Brain microvascular endothelial cell (primary cell): ENCODE measurements around the gene SUFU.

ENCODE experiments used
- DNase-seq: peaks from one replicate; pipeline ENCODE4 v3.0.0-alpha.2; 2020
- H3K27ac ChIP-seq: fragments of 250-450 bp; sonication (Bioruptor Pico); 2 replicates; pipeline ENCODE4 v1.5.1; 2020; ENCODE audit warnings: mild to moderate bottlenecking, moderate library complexity
- H3K27me3 ChIP-seq: fragments of 250-450 bp; sonication (Bioruptor Pico); replicated peaks from 2 replicates; pipeline ENCODE4 v1.5.1; 2020; ENCODE audit warnings: mild to moderate bottlenecking
- H3K36me3 ChIP-seq: fragments of 250-450 bp; sonication (Bioruptor Pico); replicated peaks from 2 replicates; pipeline ENCODE4 v1.5.1; 2020; ENCODE audit warnings: mild to moderate bottlenecking
- H3K4me3 ChIP-seq: 2 replicates; pipeline ENCODE4 v1.5.1; 2011; ENCODE audit warnings: low read depth, mild to moderate bottlenecking, control low read depth, low read length, moderate library complexity
- in situ Hi-C: cut with HindIII; loops from 2 replicates; pipeline ENCODE4 v1.10.0; 2017; ENCODE audit warnings: low sequenced_read_pairs, low pct_ligation_motif_present
- TF ChIP-seq, protein P1 (sequence below): IDR thresholded peaks from 2 replicates; pipeline ENCODE4 v1.5.1; 2011; ENCODE audit warnings: low read depth, mild to moderate bottlenecking, moderate library complexity, low read length, control low read depth, inconsistent platforms; ENCODE audit errors: missing control alignments

Gene SUFU

DNA sequence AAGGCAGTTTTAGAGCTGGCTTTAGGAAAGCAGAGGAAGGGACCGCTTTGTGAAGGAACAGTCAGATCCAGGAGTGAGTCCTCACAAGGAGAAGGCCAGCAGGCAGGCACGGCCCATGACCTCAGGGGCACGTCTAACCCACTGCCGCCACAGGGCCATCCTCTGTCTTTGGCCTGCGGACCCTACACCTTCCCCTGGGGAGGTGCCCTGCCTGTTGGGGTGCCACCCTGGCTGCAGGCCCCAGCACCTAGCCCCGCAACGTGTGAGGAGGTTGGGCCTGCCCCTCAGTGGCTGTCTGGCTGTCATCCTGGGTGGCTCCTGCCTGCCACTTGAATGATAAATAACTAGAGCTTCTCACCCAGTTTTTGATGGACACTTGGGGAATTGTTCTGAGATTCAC is 109.5 kb downstream of the SUFU start:
- no peak for DNase-seq
- no peaks in the 10 kb centered on the region for H3K27me3 ChIP-seq
- H3K4me3 ChIP-seq, result no peak overlapping the region
- in situ Hi-C loops, result no loop called here
- H3K36me3 ChIP-seq, result peaks cover 10% of the 10 kb centered on the region
- TF ChIP-seq, protein P1, sequence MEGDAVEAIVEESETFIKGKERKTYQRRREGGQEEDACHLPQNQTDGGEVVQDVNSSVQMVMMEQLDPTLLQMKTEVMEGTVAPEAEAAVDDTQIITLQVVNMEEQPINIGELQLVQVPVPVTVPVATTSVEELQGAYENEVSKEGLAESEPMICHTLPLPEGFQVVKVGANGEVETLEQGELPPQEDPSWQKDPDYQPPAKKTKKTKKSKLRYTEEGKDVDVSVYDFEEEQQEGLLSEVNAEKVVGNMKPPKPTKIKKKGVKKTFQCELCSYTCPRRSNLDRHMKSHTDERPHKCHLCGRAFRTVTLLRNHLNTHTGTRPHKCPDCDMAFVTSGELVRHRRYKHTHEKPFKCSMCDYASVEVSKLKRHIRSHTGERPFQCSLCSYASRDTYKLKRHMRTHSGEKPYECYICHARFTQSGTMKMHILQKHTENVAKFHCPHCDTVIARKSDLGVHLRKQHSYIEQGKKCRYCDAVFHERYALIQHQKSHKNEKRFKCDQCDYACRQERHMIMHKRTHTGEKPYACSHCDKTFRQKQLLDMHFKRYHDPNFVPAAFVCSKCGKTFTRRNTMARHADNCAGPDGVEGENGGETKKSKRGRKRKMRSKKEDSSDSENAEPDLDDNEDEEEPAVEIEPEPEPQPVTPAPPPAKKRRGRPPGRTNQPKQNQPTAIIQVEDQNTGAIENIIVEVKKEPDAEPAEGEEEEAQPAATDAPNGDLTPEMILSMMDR, result no peak
- no peak overlapping the region for H3K27ac ChIP-seq

DNA sequence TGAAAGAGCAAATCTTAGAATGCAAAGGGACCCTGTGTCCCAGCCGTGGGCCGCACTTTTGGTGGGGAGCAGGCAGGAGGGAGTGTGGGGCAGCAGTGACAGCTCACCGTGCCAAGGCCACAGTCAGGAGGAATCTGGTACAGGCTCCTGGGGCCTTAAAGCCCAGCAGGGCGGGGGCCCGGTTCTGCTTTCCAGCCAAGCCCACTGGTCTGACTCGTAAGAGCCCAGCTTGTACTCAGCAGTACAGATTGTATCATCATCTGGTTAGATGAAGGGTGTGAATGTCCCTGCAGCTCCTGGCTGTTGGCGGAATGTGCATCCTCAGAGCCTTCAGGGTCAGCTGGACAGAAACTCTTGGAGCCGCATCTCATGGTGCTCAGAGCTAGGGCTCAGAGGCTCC is 110.0 kb downstream of the SUFU start:
- no peak overlapping the region for H3K27ac ChIP-seq
- no peak for DNase-seq
- no peaks in the 10 kb centered on the region for H3K27me3 ChIP-seq
- TF ChIP-seq, protein P1, result no peak
- H3K4me3 ChIP-seq, result no peak overlapping the region
- in situ Hi-C loops, result no loop called here
- H3K36me3 ChIP-seq, result peaks cover 10% of the 10 kb centered on the region

DNA sequence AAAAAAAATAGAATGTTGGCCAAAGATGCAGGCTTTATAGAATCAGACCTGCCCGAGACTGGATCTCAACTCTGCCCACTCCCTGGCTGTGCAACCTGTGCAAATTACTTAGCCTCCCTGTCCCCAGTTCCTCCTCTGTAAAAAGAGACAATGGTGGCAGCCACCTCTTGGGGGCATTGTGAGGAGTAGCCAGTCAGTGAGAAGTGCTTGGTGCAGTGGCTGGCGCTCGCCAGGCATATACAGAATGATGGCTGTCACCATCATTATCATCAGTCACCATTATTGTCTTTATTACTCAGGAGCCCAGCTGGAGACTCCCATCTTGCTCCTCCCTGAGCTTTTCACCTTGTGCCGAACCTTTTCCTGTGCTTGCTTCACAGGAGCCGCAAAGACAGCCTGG is 111.1 kb downstream of the SUFU start:
- no peak for DNase-seq
- H3K4me3 ChIP-seq, result no peak overlapping the region
- H3K27ac ChIP-seq, result no peak overlapping the region
- peaks cover 10% of the 10 kb centered on the region for H3K36me3 ChIP-seq
- TF ChIP-seq, protein P1, result no peak
- no peaks in the 10 kb centered on the region for H3K27me3 ChIP-seq
- in situ Hi-C loops, result no loop called here

DNA sequence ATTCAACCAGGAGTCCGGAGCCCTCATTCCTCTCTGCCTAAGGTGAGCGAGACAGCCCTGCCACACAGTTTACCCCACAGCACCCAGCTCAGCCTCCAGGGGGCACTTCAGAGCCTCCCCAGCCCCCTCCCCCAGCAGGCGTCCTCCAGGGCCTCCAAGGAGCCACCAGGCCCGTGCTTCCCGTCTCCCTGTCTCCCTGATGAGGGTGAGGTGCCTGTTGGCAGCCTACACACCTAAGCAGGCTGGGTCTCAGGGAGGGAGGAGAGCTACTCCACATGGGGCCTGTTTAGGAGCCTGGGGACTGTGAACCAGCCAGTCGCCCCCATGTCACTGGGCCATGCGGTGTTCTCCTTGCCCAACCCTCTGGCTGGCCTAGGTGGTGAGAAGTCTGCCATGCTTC is 111.6 kb downstream of the SUFU start:
- Histone ChIP-seq H3K27me3 (no peaks in the 10 kb centered on the region), H3K27ac (no peak overlapping the region), H3K4me3 (no peak overlapping the region), H3K36me3 (peaks cover 10% of the 10 kb centered on the region)
- no peak for DNase-seq
- in situ Hi-C loops, result no loop called here
- TF ChIP-seq, protein P1, result peak; percentile 68

DNA sequence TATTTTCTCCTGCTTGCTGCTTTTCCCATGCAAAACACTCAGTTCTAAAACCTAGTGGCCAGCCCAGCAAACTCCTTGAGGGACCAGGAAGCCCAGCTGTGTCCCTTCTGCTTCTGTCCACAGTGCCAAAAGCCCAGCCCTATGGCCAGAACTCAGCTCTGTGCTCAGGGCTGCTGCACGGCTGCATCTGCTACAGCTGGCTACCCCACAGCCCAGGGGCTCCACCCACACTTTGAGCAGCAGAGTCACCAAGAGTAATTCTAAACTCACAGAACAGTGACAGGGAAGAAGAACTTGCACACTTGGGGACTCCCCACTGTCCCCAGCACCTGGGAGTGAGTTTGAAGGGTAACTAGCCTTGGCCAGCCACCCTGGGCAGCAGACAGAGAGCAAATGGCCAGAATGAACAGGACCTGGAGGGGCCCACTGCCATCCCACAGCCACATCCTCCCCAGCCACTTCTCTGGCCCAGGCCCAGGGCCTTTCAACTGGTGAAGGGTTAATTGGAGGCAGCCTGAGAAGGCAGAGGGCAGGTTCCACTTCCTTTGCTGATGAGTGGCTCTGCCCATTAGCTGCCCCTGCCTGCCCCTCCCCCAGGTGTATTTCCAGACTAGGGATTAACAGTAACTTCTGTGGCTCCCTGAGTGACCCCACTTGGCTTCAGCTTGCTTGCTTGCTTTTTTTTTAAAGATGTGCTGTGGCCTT is 112.4 kb downstream of the SUFU start:
- DNase-seq, result no peak
- in situ Hi-C loops, result no loop called here
- Histone ChIP-seq H3K27ac (no peak overlapping the region), H3K27me3 (no peaks in the 10 kb centered on the region), H3K4me3 (no peak overlapping the region), H3K36me3 (peaks cover 10% of the 10 kb centered on the region)
- TF ChIP-seq, protein P1, result no peak

DNA sequence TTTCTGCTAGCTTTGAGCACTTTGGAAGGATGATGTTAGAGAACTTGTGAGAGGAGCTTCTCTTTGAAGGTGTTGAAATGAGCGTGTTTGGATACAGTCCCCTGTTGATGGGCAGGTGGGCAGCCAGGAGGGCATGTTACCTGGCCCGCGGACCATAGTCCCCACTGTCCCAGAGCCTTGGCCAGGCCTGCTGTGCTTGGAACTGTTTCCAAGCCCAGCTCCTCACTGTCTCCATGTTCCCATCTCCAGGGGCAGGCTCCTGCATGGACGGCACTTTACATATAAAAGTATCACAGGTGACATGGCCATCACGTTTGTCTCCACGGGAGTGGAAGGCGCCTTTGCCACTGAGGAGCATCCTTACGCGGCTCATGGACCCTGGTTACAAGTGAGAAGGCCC is 113.3 kb downstream of the SUFU start:
- Histone ChIP-seq H3K27ac (no peak overlapping the region), H3K4me3 (no peak overlapping the region), H3K27me3 (no peaks in the 10 kb centered on the region), H3K36me3 (peaks cover 10% of the 10 kb centered on the region)
- in situ Hi-C loops, result no loop called here
- no peak for DNase-seq
- TF ChIP-seq, protein P1, result no peak
